PC-3 (cell line): ENCODE data around the gene ZDHHC1.

Source experiments
- EZH2 ChIP-seq: fragments of 300-600 bp; sonication (generic); IDR thresholded peaks from one replicate; pipeline ENCODE4 v1.6.1; 2017; ENCODE audit warnings: antibody characterized with exemption, mild to moderate bottlenecking, low read length; ENCODE audit not compliant: unreplicated experiment
- TF ChIP-seq, protein P1 (sequence below): fragments of 300-600 bp; sonication (generic); conservative IDR thresholded peaks from 2 replicates; pipeline ENCODE4 v1.5.1; 2017; ENCODE audit warnings: antibody characterized with exemption, low read depth, mild to moderate bottlenecking, low read length

GRCh38 chr16:67388591-67388990 lies 27.7 kb downstream of the ZDHHC1 start:
- TF ChIP-seq, protein P1, sequence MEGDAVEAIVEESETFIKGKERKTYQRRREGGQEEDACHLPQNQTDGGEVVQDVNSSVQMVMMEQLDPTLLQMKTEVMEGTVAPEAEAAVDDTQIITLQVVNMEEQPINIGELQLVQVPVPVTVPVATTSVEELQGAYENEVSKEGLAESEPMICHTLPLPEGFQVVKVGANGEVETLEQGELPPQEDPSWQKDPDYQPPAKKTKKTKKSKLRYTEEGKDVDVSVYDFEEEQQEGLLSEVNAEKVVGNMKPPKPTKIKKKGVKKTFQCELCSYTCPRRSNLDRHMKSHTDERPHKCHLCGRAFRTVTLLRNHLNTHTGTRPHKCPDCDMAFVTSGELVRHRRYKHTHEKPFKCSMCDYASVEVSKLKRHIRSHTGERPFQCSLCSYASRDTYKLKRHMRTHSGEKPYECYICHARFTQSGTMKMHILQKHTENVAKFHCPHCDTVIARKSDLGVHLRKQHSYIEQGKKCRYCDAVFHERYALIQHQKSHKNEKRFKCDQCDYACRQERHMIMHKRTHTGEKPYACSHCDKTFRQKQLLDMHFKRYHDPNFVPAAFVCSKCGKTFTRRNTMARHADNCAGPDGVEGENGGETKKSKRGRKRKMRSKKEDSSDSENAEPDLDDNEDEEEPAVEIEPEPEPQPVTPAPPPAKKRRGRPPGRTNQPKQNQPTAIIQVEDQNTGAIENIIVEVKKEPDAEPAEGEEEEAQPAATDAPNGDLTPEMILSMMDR = no peak
- no peak for TF ChIP-seq EZH2
